ENCODE measurements around the gene MAN1C1. TPM values are rescaled to one million over a fixed set of nuclear protein-coding genes. Genes with fewer than 3 reads are reported as not detected.

Gene MAN1C1
- total and polyA plus RNA-seq, 5 donors from 2014 or later: 3.1 to 15.1 (median 3.5) TPM

- peak overlapping the region; percentile 75 to 91 (median 83) for H3K27ac Mint-ChIP-seq
- H3K4me3 Mint-ChIP-seq: peak overlapping the region in 2 of 4 donors; percentile 41 to 46
- peaks cover 0 to 2% (median 0%) of the 10 kb centered on the region in 7 donors for H3K9me3 Mint-ChIP-seq
- Histone ChIP-seq H3K4me1 (ENCODE audit: control insufficient read depth, insufficient read depth, low read length, poor library complexity, severe bottlenecking) (peaks cover 1% of the 10 kb centered on the region), H3K4me3 (ENCODE audit: low read depth, low read length) (no peak overlapping the region), H3K9me3 (ENCODE audit: control insufficient read depth in 2 of 2, low read length in 2 of 2) (no peaks in the 10 kb centered on the region), H3K27ac (ENCODE audit: insufficient read depth, low read length, poor library complexity, severe bottlenecking) (no peak overlapping the region), H3K36me3 (ENCODE audit: control insufficient read depth, insufficient read depth, low read length) (no peaks in the 10 kb centered on the region), H3K27me3 (ENCODE audit: control insufficient read depth, insufficient read depth, low read length) (no peaks in the 10 kb centered on the region)
- H3K27me3 Mint-ChIP-seq: peaks cover 4% of the 10 kb centered on the region
- DNase-seq (no peak), ATAC-seq (ENCODE audit: low read depth in 2 of 2) (no peak)
- H3K36me3 Mint-ChIP-seq: peaks cover 16% of the 10 kb centered on the region
- H3K4me1 Mint-ChIP-seq: peaks cover 9 to 77% (median 21%) of the 10 kb centered on the region in 4 donors
These were observed 52.5 kb downstream of the MAN1C1 start for GRCh38 chr1:25668931-25669573.

- peak overlapping the region in 2 of 4 donors; percentile 28 to 30 for H3K4me3 Mint-ChIP-seq
- Histone ChIP-seq H3K4me1 (ENCODE audit: control insufficient read depth, insufficient read depth, low read length, poor library complexity, severe bottlenecking) (peaks cover 10% of the 10 kb centered on the region), H3K9me3 (ENCODE audit: control insufficient read depth in 2 of 2, low read length in 2 of 2) (no peaks in the 10 kb centered on the region), H3K4me3 (ENCODE audit: low read depth, low read length) (no peak overlapping the region), H3K27me3 (ENCODE audit: control insufficient read depth, insufficient read depth, low read length) (no peaks in the 10 kb centered on the region), H3K36me3 (ENCODE audit: control insufficient read depth, insufficient read depth, low read length) (no peaks in the 10 kb centered on the region), H3K27ac (ENCODE audit: insufficient read depth, low read length, poor library complexity, severe bottlenecking) (no peak overlapping the region)
- H3K9me3 Mint-ChIP-seq: peaks cover 0 to 2% (median 0%) of the 10 kb centered on the region in 7 donors
- peaks cover 4% of the 10 kb centered on the region for H3K27me3 Mint-ChIP-seq
- DNase-seq (no peak), ATAC-seq (ENCODE audit: low read depth in 2 of 2) (no peak)
- H3K36me3 Mint-ChIP-seq: peaks cover 16% of the 10 kb centered on the region
- H3K27ac Mint-ChIP-seq: peak overlapping the region in 2 of 3 donors; percentile 18 to 61
- peaks cover 9 to 86% (median 31%) of the 10 kb centered on the region in 4 donors for H3K4me1 Mint-ChIP-seq
These were observed 53.4 kb downstream of the MAN1C1 start for GRCh38 chr1:25669781-25670567.

- Histone ChIP-seq H3K27ac (ENCODE audit: insufficient read depth, low read length, poor library complexity, severe bottlenecking) (no peak overlapping the region), H3K4me3 (ENCODE audit: low read depth, low read length) (no peak overlapping the region), H3K27me3 (ENCODE audit: control insufficient read depth, insufficient read depth, low read length) (no peaks in the 10 kb centered on the region), H3K9me3 (ENCODE audit: control insufficient read depth in 2 of 2, low read length in 2 of 2) (no peaks in the 10 kb centered on the region), H3K36me3 (ENCODE audit: control insufficient read depth, insufficient read depth, low read length) (no peaks in the 10 kb centered on the region), H3K4me1 (ENCODE audit: control insufficient read depth, insufficient read depth, low read length, poor library complexity, severe bottlenecking) (peaks cover 29% of the 10 kb centered on the region)
- Mint-ChIP-seq H3K4me3 (peak overlapping the region in 1 of 4 donors; percentile 38), H3K9me3 (peaks cover 0 to 2% (median 0%) of the 10 kb centered on the region in 7 donors), H3K27me3 (peaks cover 13% of the 10 kb centered on the region), H3K4me1 (peaks cover 19 to 91% (median 43%) of the 10 kb centered on the region in 4 donors), H3K36me3 (peaks cover 16% of the 10 kb centered on the region), H3K27ac (peak overlapping the region in 1 of 3 donors; percentile 72)
- DNase-seq: no peak
- ATAC-seq (ENCODE audit: low read depth in 2 of 2): no peak
These were observed 55.3 kb downstream of the MAN1C1 start for GRCh38 chr1:25671929-25672328.

GRCh38 chr1:25672763-25673409 is 56.3 kb downstream of the MAN1C1 start:
- Mint-ChIP-seq H3K36me3 (peaks cover 16% of the 10 kb centered on the region), H3K9me3 (peaks cover 0 to 2% (median 0%) of the 10 kb centered on the region in 7 donors), H3K27me3 (peaks cover 19% of the 10 kb centered on the region), H3K4me1 (peaks cover 26 to 93% (median 50%) of the 10 kb centered on the region in 4 donors), H3K4me3 (no peak overlapping the region), H3K27ac (peak overlapping the region in 2 of 3 donors; percentile 72)
- Histone ChIP-seq H3K27ac (ENCODE audit: insufficient read depth, low read length, poor library complexity, severe bottlenecking) (no peak overlapping the region), H3K4me3 (ENCODE audit: low read depth, low read length) (no peak overlapping the region), H3K9me3 (ENCODE audit: control insufficient read depth in 2 of 2, low read length in 2 of 2) (no peaks in the 10 kb centered on the region), H3K4me1 (ENCODE audit: control insufficient read depth, insufficient read depth, low read length, poor library complexity, severe bottlenecking) (peaks cover 38% of the 10 kb centered on the region), H3K36me3 (ENCODE audit: control insufficient read depth, insufficient read depth, low read length) (no peaks in the 10 kb centered on the region), H3K27me3 (ENCODE audit: control insufficient read depth, insufficient read depth, low read length) (no peaks in the 10 kb centered on the region)
- ATAC-seq (ENCODE audit: low read depth in 2 of 2) (no peak), DNase-seq (no peak)

DNA sequence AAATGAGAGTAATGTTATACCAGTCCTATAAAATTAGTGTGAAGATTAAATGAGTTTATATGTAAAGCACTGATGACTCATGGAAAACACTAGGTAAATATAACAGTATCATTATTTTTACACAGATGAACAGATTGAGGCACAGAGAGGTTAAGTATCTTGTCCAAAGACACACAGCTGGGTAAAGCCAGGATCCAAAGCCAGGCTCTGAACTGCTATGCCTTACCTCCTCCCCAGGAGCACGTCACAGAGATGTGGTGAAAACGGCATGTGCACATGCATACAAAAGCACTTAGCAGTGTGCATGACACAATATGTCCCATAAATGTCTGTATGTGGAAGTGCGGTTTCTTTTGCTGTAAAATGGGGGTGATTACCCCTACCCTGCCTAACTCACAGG is 56.9 kb downstream of the MAN1C1 start:
- H3K27me3 ChIP-seq (ENCODE audit: control insufficient read depth, insufficient read depth, low read length): peaks cover 2% of the 10 kb centered on the region
- H3K9me3 Mint-ChIP-seq: peaks cover 0 to 2% (median 0%) of the 10 kb centered on the region in 7 donors
- no peak overlapping the region for H3K4me3 Mint-ChIP-seq
- peaks cover 16% of the 10 kb centered on the region for H3K36me3 Mint-ChIP-seq
- no peak overlapping the region for H3K4me3 ChIP-seq (ENCODE audit: low read depth, low read length)
- H3K36me3 ChIP-seq (ENCODE audit: control insufficient read depth, insufficient read depth, low read length): no peaks in the 10 kb centered on the region
- no peaks in the 10 kb centered on the region for H3K9me3 ChIP-seq (ENCODE audit: control insufficient read depth in 2 of 2, low read length in 2 of 2)
- peaks cover 44% of the 10 kb centered on the region for H3K4me1 ChIP-seq (ENCODE audit: control insufficient read depth, insufficient read depth, low read length, poor library complexity, severe bottlenecking)
- DNase-seq (no peak), ATAC-seq (ENCODE audit: low read depth in 2 of 2) (no peak)
- H3K27ac ChIP-seq (ENCODE audit: insufficient read depth, low read length, poor library complexity, severe bottlenecking): no peak overlapping the region
- H3K27me3 Mint-ChIP-seq: peaks cover 21% of the 10 kb centered on the region
- H3K4me1 Mint-ChIP-seq: peaks cover 32 to 93% (median 54%) of the 10 kb centered on the region in 4 donors
- H3K27ac Mint-ChIP-seq: peak overlapping the region in 2 of 3 donors; percentile 72

DNA sequence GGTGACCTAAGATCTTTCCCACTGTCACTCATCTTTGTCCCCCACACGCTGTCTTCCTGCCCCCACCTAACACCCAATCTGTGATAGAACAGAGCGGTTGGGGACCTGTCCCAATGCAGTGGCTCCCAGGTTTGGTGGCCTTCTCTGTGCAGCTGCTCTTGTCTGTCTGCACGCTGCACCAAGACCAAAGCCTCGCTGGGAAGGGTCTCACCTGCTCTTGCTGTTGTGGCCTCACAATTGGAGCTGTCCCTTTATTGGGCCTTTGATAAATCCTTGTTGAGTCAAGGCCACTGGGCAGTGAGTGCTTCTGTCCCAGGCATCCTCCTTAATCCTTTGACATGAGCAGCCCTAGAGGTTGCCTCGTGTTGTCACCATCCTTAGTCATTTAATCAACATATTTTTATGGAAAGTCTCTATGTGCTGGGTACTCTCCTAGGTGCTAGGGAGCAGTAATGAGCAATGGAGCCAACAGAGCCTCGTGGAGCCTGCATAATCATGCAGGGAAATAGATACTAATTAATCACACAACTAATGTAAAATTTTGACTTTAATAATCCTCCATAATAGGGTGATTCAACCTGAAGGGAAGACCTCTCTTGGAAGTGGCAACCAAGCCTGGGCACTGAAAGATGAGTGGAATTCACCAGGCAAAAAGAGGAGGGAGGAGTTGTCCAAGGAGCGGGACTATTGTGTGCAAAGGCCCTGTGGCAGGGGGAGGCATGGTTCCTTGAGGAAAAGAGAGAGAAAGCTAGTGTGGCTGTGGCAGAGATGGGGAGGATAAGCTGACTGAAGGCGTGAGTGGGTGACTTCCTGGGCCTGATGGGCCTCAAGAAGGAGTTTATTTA is 57.6 kb downstream of the MAN1C1 start:
- DNase-seq: no peak
- Histone ChIP-seq H3K9me3 (ENCODE audit: control insufficient read depth in 2 of 2, low read length in 2 of 2) (no peaks in the 10 kb centered on the region), H3K4me3 (ENCODE audit: low read depth, low read length) (no peak overlapping the region), H3K27ac (ENCODE audit: insufficient read depth, low read length, poor library complexity, severe bottlenecking) (no peak overlapping the region), H3K4me1 (ENCODE audit: control insufficient read depth, insufficient read depth, low read length, poor library complexity, severe bottlenecking) (peaks cover 51% of the 10 kb centered on the region), H3K36me3 (ENCODE audit: control insufficient read depth, insufficient read depth, low read length) (no peaks in the 10 kb centered on the region), H3K27me3 (ENCODE audit: control insufficient read depth, insufficient read depth, low read length) (peaks cover 2% of the 10 kb centered on the region)
- Mint-ChIP-seq H3K36me3 (peaks cover 16% of the 10 kb centered on the region), H3K9me3 (peaks cover 0 to 2% (median 0%) of the 10 kb centered on the region in 7 donors), H3K4me3 (peak overlapping the region in 3 of 4 donors; percentile 7 to 65 (median 17)), H3K27ac (peak overlapping the region; percentile 72 to 94 (median 74)), H3K4me1 (peaks cover 28 to 93% (median 58%) of the 10 kb centered on the region in 4 donors), H3K27me3 (peaks cover 26% of the 10 kb centered on the region)
- ATAC-seq (ENCODE audit: low read depth in 2 of 2): no peak

DNA sequence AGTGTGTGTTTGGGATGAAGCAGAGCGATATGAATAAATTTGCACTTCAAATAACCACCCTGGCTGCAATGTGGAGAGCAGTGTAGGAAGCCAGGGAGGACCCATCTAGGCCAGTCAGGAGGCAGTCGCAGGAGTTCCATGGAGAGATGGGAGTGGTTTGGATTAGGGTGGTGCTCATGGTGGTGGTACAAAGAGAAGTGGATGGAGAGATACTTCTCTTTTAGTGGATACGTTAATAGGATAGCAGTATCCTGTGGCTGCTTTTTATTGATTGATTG is 58.2 kb downstream of the MAN1C1 start:
- H3K27ac Mint-ChIP-seq: peak overlapping the region in 2 of 3 donors; percentile 27 to 94
- peaks cover 25% of the 10 kb centered on the region for H3K27me3 Mint-ChIP-seq
- Histone ChIP-seq H3K36me3 (ENCODE audit: control insufficient read depth, insufficient read depth, low read length) (no peaks in the 10 kb centered on the region), H3K4me3 (ENCODE audit: low read depth, low read length) (no peak overlapping the region), H3K9me3 (ENCODE audit: control insufficient read depth in 2 of 2, low read length in 2 of 2) (no peaks in the 10 kb centered on the region), H3K27ac (ENCODE audit: insufficient read depth, low read length, poor library complexity, severe bottlenecking) (no peak overlapping the region), H3K27me3 (ENCODE audit: control insufficient read depth, insufficient read depth, low read length) (peaks cover 2% of the 10 kb centered on the region), H3K4me1 (ENCODE audit: control insufficient read depth, insufficient read depth, low read length, poor library complexity, severe bottlenecking) (peaks cover 53% of the 10 kb centered on the region)
- peaks cover 16% of the 10 kb centered on the region for H3K36me3 Mint-ChIP-seq
- peak overlapping the region; percentile 9 to 79 (median 60) for H3K4me3 Mint-ChIP-seq
- peaks cover 0 to 2% (median 0%) of the 10 kb centered on the region in 7 donors for H3K9me3 Mint-ChIP-seq
- DNase-seq (no peak), ATAC-seq (ENCODE audit: low read depth in 2 of 2) (no peak)
- H3K4me1 Mint-ChIP-seq: peaks cover 28 to 95% (median 56%) of the 10 kb centered on the region in 4 donors

Measured in CD4-positive, CD25-positive, alpha-beta regulatory T cell (primary cell).